HepG2 (cell line): ENCODE results near the gene RUVBL1. TPM values are rescaled to one million over a fixed set of nuclear protein-coding genes. Genes with fewer than 3 reads are reported as not detected.

Source experiments
- ATAC-seq: fragments of 200-7000 bp; cut with Tn5 transposase; 3 replicates; pipeline ENCODE4 v1.9.1; 2020; ENCODE audit warnings: mild to moderate bottlenecking, moderate library complexity
- BruUV-seq: library from RNA; stranded (reverse); fragments of 400-500 nt; replicated peaks from 2 replicates; lab custom pipeline; 2021; lab: Mats Ljungman, UMichigan
- CTCF ChIA-PET: fragments of 300-600 bp; formaldehyde crosslinking; extraction: SDS; loops from one replicate; lab custom pipeline; 2021; ENCODE audit warnings: low total read pairs, inconsistent platforms, low intra/inter-chr PET ratio; lab: Yijun Ruan, JAX
- POLR2A ChIA-PET: fragments of 350-600 bp; sonication (Branson Sonifier 250); formaldehyde crosslinking; loops from one replicate; lab custom pipeline; 2020; ENCODE audit warnings: antibody characterized with exemption, inconsistent platforms; lab: Yijun Ruan, JAX
- DNase-seq: peaks from one replicate; pipeline ENCODE4 v3.0.0-alpha.2; 2015; ENCODE audit warnings: low spot score
- FAIRE-seq: peaks from 3 replicates; lab custom pipeline; 2011; peaks lifted over from hg19 to GRCh38; lab: Jason Lieb, UNC
- H2AFZ ChIP-seq: one replicate; pipeline ENCODE4 v1.6.1; 2011; ENCODE audit warnings: low read length, inconsistent platforms
- H3K27ac ChIP-seq: fragments of 300-600 bp; 3 replicates; pipeline ENCODE4 v1.8.0; 2011; ENCODE audit warnings: mixed run types, mild to moderate bottlenecking, mixed read lengths, low read length, inconsistent platforms; ENCODE audit not compliant: insufficient read depth; ENCODE audit errors: extremely low read length
- H3K27me3 ChIP-seq, 2 experiments: fragments of 200-600 bp in 1 of 2; 2 replicates in 1 of 2; 3 replicates in 1 of 2; pipeline versions ENCODE4 v1.6.0 to v1.8.0; 2011; ENCODE audit warnings: low read length in 2 of 2, mild to moderate bottlenecking in 2 of 2, moderate library complexity in 2 of 2, inconsistent platforms in 1 of 2; ENCODE audit not compliant: insufficient read depth in 2 of 2, control insufficient read depth in 1 of 2
- H3K36me3 ChIP-seq, 2 experiments: fragments of 200-600 bp in 1 of 2; replicated peaks in 1 of 2; 2 replicates in 1 of 2; 3 replicates in 1 of 2; pipeline versions ENCODE4 v1.5.1 to v1.8.0; 2011; ENCODE audit warnings: low read length in 2 of 2, inconsistent platforms in 1 of 2; ENCODE audit not compliant: insufficient read depth in 2 of 2, control insufficient read depth in 1 of 2
- H3K4me1 ChIP-seq: 2 replicates; pipeline ENCODE4 v1.5.1; 2012; ENCODE audit warnings: low read length, inconsistent platforms; ENCODE audit not compliant: insufficient read depth
- H3K4me2 ChIP-seq: 2 replicates; pipeline ENCODE4 v1.6.0; 2011; ENCODE audit warnings: low read depth, low read length, inconsistent platforms
- H3K4me3 ChIP-seq, 3 experiments: fragments of 200-600 bp in 1 of 3; sonication (generic), shearing (Covaris generic) in 1 of 3; replicated peaks in 1 of 3; 2 replicates each; pipeline ENCODE4 v1.5.1; 2011 to 2016; ENCODE audit warnings: low read length in 3 of 3, inconsistent platforms in 2 of 3, low read depth in 2 of 3, mild to moderate bottlenecking in 2 of 3, control low read depth in 1 of 3, mixed read lengths in 1 of 3; ENCODE audit not compliant: insufficient read depth in 1 of 3
- H3K79me2 ChIP-seq: one replicate; pipeline ENCODE4 v1.6.1; 2011; ENCODE audit warnings: low read length, inconsistent platforms; ENCODE audit not compliant: insufficient read depth
- H3K9ac ChIP-seq: 2 replicates; pipeline ENCODE4 v1.6.0; 2011; ENCODE audit warnings: mild to moderate bottlenecking, low read depth, low read length, inconsistent platforms; ENCODE audit not compliant: insufficient read depth
- H3K9me3 ChIP-seq: 2 replicates; pipeline ENCODE4 v1.5.1; 2012; ENCODE audit warnings: mild to moderate bottlenecking, low read length
- H4K20me1 ChIP-seq: 2 replicates; pipeline ENCODE4 v1.6.0; 2011; ENCODE audit warnings: inconsistent platforms, mild to moderate bottlenecking, low read length, moderate library complexity; ENCODE audit not compliant: insufficient read depth
- ETV5 ChIP-seq: IDR thresholded peaks from 2 replicates; pipeline ENCODE4 v1.6.1; 2018; ENCODE audit warnings: missing biosample characterization, missing genetic modification reagents, inconsistent platforms, borderline replicate concordance
- FOXA3 ChIP-seq: IDR thresholded peaks from 2 replicates; pipeline ENCODE4 v1.6.1; 2016; ENCODE audit warnings: missing genetic modification reagents, missing compliant biosample characterization
- GABPA ChIP-seq, 2 experiments: IDR thresholded peaks; 2 replicates each; pipeline ENCODE4 v1.6.1; 2011 to 2016; ENCODE audit warnings: low read depth in 2 of 2, low read length in 1 of 2, missing biosample characterization in 1 of 2, missing genetic modification characterization in 1 of 2
- GLI4 ChIP-seq: sonication (generic); formaldehyde crosslinking; IDR thresholded peaks from 2 replicates; pipeline ENCODE4 v1.5.1; 2020; ENCODE audit warnings: missing genetic modification reagents, mild to moderate bottlenecking, moderate library complexity, borderline replicate concordance
- HOXA5 ChIP-seq: sonication (generic); formaldehyde crosslinking; IDR thresholded peaks from 2 replicates; pipeline ENCODE4 v1.4.0; 2020; ENCODE audit warnings: missing genetic modification reagents
- MTA3 ChIP-seq: sonication (generic); formaldehyde crosslinking; IDR thresholded peaks from 2 replicates; pipeline ENCODE4 v1.4.0; 2020; ENCODE audit warnings: missing genetic modification reagents
- RAD21 ChIP-seq: fragments of 450-650 bp; formaldehyde crosslinking; IDR thresholded peaks from 2 replicates; pipeline ENCODE4 v1.5.0; 2020; ENCODE audit warnings: mild to moderate bottlenecking
- ZSCAN30 ChIP-seq: sonication (generic); formaldehyde crosslinking; IDR thresholded peaks from 2 replicates; pipeline ENCODE4 v1.5.0; 2020; ENCODE audit warnings: mild to moderate bottlenecking, missing genetic modification reagents
- WGBS: methylation state at CpG from one replicate; pipeline ENCODE4 v1.1.6; 2017; ENCODE audit warnings: low lambda C conversion rate; 5-methylcytosine and 5-hydroxymethylcytosine counted together
- in situ Hi-C: cut with HindIII; loops from 2 replicates; pipeline ENCODE4 v1.10.0; 2017; ENCODE audit warnings: low pct_unique_long_range_greater_than_20kb; ENCODE audit not compliant: extremely low pct_ligation_motif_present
- intact Hi-C: fragments of 100-400 bp; cut with micrococcal nuclease; formaldehyde crosslinking; loops from one replicate; pipeline ENCODE4 v1.10.0; 2022; ENCODE audit not compliant: unreplicated experiment
- polyA plus RNA-seq, 8 experiments: library from polyadenylated mRNA; depleted of rRNA in 3 of 8; stranded (reverse) in 7 of 8; unstranded in 1 of 8; fragments of >200 nt; fragmentation: Illumina TruSeq in 4 of 8; extraction: Trizol in 4 of 8; gene quantifications; 2 replicates each; pipeline versions ENCODE4 v1.2.1 to v1.2.3, GENCODE V29; 2011 to 2016; ENCODE audit warnings: low read depth in 4 of 8, missing spikeins in 1 of 8, mixed read lengths in 1 of 8; ENCODE audit not compliant: insufficient read depth in 1 of 8
- total RNA-seq, 5 experiments: library from RNA; depleted of rRNA; stranded (reverse); fragments of >200 nt; fragmentation: Illumina TruSeq; extraction: Trizol; gene quantifications; 2 replicates each; pipeline ENCODE4 v1.2.3, GENCODE V29; 2016; ENCODE audit warnings: low read depth in 1 of 5
- TF ChIP-seq, protein P1 (sequence below): sonication (generic); formaldehyde crosslinking; IDR thresholded peaks from 2 replicates; pipeline ENCODE4 v1.4.0; 2020; ENCODE audit warnings: missing genetic modification reagents, borderline replicate concordance
- TF ChIP-seq, protein P2 (sequence below): sonication (generic); IDR thresholded peaks from 2 replicates; pipeline ENCODE4 v1.6.1; 2016; ENCODE audit warnings: low read depth, borderline replicate concordance
- TF ChIP-seq, protein P3 (sequence below): IDR thresholded peaks from 2 replicates; pipeline ENCODE4 v1.6.1; 2016; ENCODE audit warnings: mild to moderate bottlenecking
- TF ChIP-seq, protein P4 (sequence below): sonication (generic); formaldehyde crosslinking; IDR thresholded peaks from 2 replicates; pipeline ENCODE4 v1.5.0; 2020; ENCODE audit warnings: missing genetic modification reagents

RUVBL1 gene
- total and polyA plus RNA-seq, 2 of the 13 experiments (the other 11 are each of a cell fraction or from before 2014, with no cell fraction given) = 32.7 to 86.3 TPM

DNA sequence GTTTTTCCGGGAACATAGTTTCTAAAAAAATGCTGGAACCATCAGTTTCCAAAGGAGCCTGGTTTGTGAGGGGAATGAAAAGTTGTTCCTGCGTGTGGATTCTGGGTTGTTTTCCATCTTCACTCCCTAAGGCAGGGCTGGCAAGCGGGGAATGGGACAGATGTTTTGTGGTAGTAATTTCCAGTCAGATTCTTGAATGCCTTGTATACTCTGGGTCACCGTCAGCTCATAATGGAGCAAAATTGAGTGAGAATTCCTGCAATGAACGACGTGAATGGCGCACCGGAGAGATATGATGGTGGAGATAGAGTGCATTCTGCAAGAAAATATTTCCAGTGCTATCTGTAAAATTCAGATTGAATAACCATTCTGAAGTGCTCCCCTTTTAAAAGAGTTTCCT lies 49.6 kb upstream of the RUVBL1 start:
- H3K36me3 ChIP-seq = peaks cover 0 to 4% of the 10 kb centered on the region in 2 experiments; a peak in 1 of 5 replicates
- no peak overlapping the region for H3K9ac ChIP-seq
- H2AFZ ChIP-seq = no peak overlapping the region
- H3K79me2 ChIP-seq = peaks cover 56% of the 10 kb centered on the region
- ChIA-PET CTCF (no interaction called here), POLR2A (interaction anchor here (2.3 kb wide), 1 partner anchor 20 kb away, joined by 5 read pairs; the partner anchor contains the start of gene EEFSEC)
- no peak for TF ChIP-seq GLI4
- TF ChIP-seq, protein P1, sequence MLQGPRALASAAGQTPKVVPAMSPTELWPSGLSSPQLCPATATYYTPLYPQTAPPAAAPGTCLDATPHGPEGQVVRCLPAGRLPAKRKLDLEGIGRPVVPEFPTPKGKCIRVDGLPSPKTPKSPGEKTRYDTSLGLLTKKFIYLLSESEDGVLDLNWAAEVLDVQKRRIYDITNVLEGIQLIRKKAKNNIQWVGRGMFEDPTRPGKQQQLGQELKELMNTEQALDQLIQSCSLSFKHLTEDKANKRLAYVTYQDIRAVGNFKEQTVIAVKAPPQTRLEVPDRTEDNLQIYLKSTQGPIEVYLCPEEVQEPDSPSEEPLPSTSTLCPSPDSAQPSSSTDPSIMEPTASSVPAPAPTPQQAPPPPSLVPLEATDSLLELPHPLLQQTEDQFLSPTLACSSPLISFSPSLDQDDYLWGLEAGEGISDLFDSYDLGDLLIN (CRISPR knock-in tag) = no peak
- TF ChIP-seq MTA3 (CRISPR knock-in tag) = no peak
- TF ChIP-seq ETV5 = no peak
- H3K4me3 ChIP-seq = no peak overlapping the region
- WGBS = 97% methylated on average over 8 of the region's 8 CpGs
- FAIRE-seq (no peak), DNase-seq (no peak), ATAC-seq (no peak)
- H3K27ac ChIP-seq = no peak overlapping the region
- no peaks in the 10 kb centered on the region for H4K20me1 ChIP-seq
- in situ Hi-C loops = loop anchor here (5.0 to 10.0 kb wide), 2 partner anchors 152 to 319 kb away; partner anchors contain the start of gene GATA2
- peaks cover 64% of the 10 kb centered on the region for H3K4me1 ChIP-seq
- H3K27me3 ChIP-seq = no peaks in the 10 kb centered on the region
- no peak overlapping the region for H3K4me2 ChIP-seq
- intact Hi-C loops = loop anchor here (5.0 kb wide), 3 partner anchors 54 to 254 kb away; no protein-coding TSS in a partner anchor
- H3K9me3 ChIP-seq = no peaks in the 10 kb centered on the region
- no TSS peak for BruUV-seq

DNA sequence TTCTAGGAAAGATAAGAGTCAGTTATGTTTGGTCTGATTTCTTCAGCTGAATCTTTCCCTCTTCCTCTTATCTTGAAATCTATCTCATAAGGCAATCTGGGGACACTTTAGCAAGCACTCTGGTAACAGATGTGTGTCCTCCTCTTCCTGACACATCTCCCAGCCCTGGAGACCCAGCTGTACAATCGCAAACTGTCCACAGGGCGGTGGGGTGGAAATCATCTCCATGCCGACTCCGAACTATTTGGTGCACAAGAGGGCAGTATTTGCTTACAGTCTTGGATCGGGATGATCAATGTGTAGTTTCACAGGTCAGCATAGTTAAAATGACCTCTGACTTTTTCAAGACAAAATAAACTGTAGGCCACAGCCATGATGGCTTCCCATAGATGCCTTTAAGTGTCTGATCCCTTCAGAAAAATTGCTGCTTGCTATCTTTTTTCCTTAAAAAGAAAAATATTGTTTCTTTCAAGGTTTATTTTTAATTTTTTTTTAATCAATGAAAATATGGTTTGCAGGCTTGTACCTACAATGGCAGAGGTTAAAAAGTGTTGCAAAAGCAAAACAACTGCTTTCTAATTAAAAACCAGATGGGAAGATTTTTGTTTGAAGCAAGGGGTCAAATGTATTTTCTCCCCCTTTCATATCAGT lies 47.4 kb upstream of the RUVBL1 start:
- H3K9me3 ChIP-seq = no peaks in the 10 kb centered on the region
- intact Hi-C loops (loop anchor here (1.0 to 5.0 kb wide), 4 partner anchors 56 to 327 kb away; no protein-coding TSS in a partner anchor), in situ Hi-C loops (loop anchor here (5.0 to 10.0 kb wide), 2 partner anchors 154 to 321 kb away; partner anchors contain the start of gene GATA2)
- POLR2A ChIA-PET = interaction anchor here (1.0 kb wide), 1 partner anchor 18 kb away, joined by 5 read pairs; the partner anchor contains the start of gene EEFSEC
- no peak overlapping the region for H3K4me2 ChIP-seq
- FAIRE-seq = peak; percentile 99
- WGBS = 0% methylated on average over 5 of the region's 5 CpGs
- peaks cover 0 to 4% of the 10 kb centered on the region in 2 experiments; a peak in 1 of 5 replicates for H3K36me3 ChIP-seq
- no peaks in the 10 kb centered on the region for H3K27me3 ChIP-seq
- peaks cover 77% of the 10 kb centered on the region for H3K4me1 ChIP-seq
- H2AFZ ChIP-seq = no peak overlapping the region
- H4K20me1 ChIP-seq = no peaks in the 10 kb centered on the region
- H3K27ac ChIP-seq = peak overlapping the region; percentile 99
- BruUV-seq = no TSS peak
- CTCF ChIA-PET = interaction anchor here (0.7 to 1.4 kb wide), 7 partner anchors 15 to 327 kb away, joined by 3 to 10 read pairs (median 3); no protein-coding TSS in a partner anchor
- ATAC-seq = peak; percentile 67
- no peak overlapping the region for H3K4me3 ChIP-seq
- peak; percentile 91 for DNase-seq
- peaks cover 55% of the 10 kb centered on the region for H3K79me2 ChIP-seq
- no peak overlapping the region for H3K9ac ChIP-seq
- TF ChIP-seq ZSCAN30 (CRISPR knock-in tag) = no peak
- TF ChIP-seq, protein P2, sequence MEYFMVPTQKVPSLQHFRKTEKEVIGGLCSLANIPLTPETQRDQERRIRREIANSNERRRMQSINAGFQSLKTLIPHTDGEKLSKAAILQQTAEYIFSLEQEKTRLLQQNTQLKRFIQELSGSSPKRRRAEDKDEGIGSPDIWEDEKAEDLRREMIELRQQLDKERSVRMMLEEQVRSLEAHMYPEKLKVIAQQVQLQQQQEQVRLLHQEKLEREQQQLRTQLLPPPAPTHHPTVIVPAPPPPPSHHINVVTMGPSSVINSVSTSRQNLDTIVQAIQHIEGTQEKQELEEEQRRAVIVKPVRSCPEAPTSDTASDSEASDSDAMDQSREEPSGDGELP = peak; percentile 76; the same call in 1 of the 2 replicates
- TF ChIP-seq HOXA5 = peak; percentile 70; the same call in 1 of the 2 replicates
- peak; percentile 75 for TF ChIP-seq FOXA3 (CRISPR knock-in tag)
- TF ChIP-seq GABPA (IDR thresholded peaks at IDR 0.05; ENCODE audit: low read depth, low read length) = no peak
- TF ChIP-seq GABPA (CRISPR knock-in tag; IDR thresholded peaks at IDR 0.05; ENCODE audit: low read depth) = no peak
- TF ChIP-seq, protein P3, sequence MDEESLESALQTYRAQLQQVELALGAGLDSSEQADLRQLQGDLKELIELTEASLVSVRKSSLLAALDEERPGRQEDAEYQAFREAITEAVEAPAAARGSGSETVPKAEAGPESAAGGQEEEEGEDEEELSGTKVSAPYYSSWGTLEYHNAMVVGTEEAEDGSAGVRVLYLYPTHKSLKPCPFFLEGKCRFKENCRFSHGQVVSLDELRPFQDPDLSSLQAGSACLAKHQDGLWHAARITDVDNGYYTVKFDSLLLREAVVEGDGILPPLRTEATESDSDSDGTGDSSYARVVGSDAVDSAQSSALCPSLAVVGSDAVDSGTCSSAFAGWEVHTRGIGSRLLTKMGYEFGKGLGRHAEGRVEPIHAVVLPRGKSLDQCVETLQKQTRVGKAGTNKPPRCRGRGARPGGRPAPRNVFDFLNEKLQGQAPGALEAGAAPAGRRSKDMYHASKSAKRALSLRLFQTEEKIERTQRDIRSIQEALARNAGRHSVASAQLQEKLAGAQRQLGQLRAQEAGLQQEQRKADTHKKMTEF (CRISPR knock-in tag) = peak; percentile 50
- peak; percentile 91 for TF ChIP-seq RAD21 (CRISPR knock-in tag)
- TF ChIP-seq, protein P4, sequence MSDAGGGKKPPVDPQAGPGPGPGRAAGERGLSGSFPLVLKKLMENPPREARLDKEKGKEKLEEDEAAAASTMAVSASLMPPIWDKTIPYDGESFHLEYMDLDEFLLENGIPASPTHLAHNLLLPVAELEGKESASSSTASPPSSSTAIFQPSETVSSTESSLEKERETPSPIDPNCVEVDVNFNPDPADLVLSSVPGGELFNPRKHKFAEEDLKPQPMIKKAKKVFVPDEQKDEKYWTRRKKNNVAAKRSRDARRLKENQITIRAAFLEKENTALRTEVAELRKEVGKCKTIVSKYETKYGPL (CRISPR knock-in tag) = no peak
